GM19328 (cell line): Measurements from ENCODE around the gene SCAPER.

Experiments
- ATAC-seq: cut with Tn5 transposase; IDR thresholded peaks from one replicate; pipeline ENCODE4 v1.9.1; 2021; ENCODE audit warnings: mild to moderate bottlenecking, moderate library complexity; ENCODE audit not compliant: unreplicated experiment

SCAPER gene

GRCh38 chr15:76585576-76585897 is 319.6 kb downstream of the SCAPER start:
- no peak for ATAC-seq

GRCh38 chr15:76584868-76585575 is 320.1 kb downstream of the SCAPER start:
- ATAC-seq = no peak

GRCh38 chr15:76582550-76582949 is 322.6 kb downstream of the SCAPER start:
- ATAC-seq = no peak

- ATAC-seq = no peak
Measured at GRCh38 chr15:76577879-76578512, 327.1 kb downstream of the SCAPER start.

GRCh38 chr15:76576523-76577279 is 328.4 kb downstream of the SCAPER start:
- ATAC-seq = no peak

GRCh38 chr15:76575679-76576078 is 329.5 kb downstream of the SCAPER start:
- ATAC-seq = no peak

GRCh38 chr15:76575274-76575673 is 329.9 kb downstream of the SCAPER start:
- no peak for ATAC-seq

GRCh38 chr15:76572983-76573314 is 332.2 kb downstream of the SCAPER start:
- no peak for ATAC-seq

GRCh38 chr15:76566276-76566675 is 338.9 kb downstream of the SCAPER start:
- ATAC-seq = no peak

- ATAC-seq = no peak
Measured at GRCh38 chr15:76565366-76565765, 339.8 kb downstream of the SCAPER start.

- ATAC-seq = no peak
Measured at GRCh38 chr15:76555247-76555646, 349.9 kb downstream of the SCAPER start.

- no peak for ATAC-seq
Measured at GRCh38 chr15:76553564-76553963, 351.6 kb downstream of the SCAPER start.

GRCh38 chr15:76553102-76553501 is 352.0 kb downstream of the SCAPER start:
- no peak for ATAC-seq

- ATAC-seq = no peak
Measured at GRCh38 chr15:76546805-76547204, 358.3 kb downstream of the SCAPER start.

- ATAC-seq = no peak
Measured at GRCh38 chr15:76533995-76534394, 371.1 kb downstream of the SCAPER start.

- no peak for ATAC-seq
Measured at GRCh38 chr15:76533060-76533820, 371.9 kb downstream of the SCAPER start.

- ATAC-seq = no peak
Measured at GRCh38 chr15:76529911-76530310, 375.2 kb downstream of the SCAPER start.

- no peak for ATAC-seq
Measured at GRCh38 chr15:76526111-76526510, 379.0 kb downstream of the SCAPER start.

GRCh38 chr15:76517910-76518309 is 387.2 kb downstream of the SCAPER start:
- no peak for ATAC-seq

- ATAC-seq = no peak
Measured at GRCh38 chr15:76514282-76514681, 390.9 kb downstream of the SCAPER start.

GRCh38 chr15:76512971-76513370 is 392.2 kb downstream of the SCAPER start:
- no peak for ATAC-seq
